ENCODE results near the gene DOCK6. TPM values are rescaled to one million over a fixed set of nuclear protein-coding genes. Genes with fewer than 3 reads are reported as not detected.

Gene DOCK6
- total and polyA plus RNA-seq, 8 donors = 18.0 to 79.0 (median 30.7) TPM

DNA sequence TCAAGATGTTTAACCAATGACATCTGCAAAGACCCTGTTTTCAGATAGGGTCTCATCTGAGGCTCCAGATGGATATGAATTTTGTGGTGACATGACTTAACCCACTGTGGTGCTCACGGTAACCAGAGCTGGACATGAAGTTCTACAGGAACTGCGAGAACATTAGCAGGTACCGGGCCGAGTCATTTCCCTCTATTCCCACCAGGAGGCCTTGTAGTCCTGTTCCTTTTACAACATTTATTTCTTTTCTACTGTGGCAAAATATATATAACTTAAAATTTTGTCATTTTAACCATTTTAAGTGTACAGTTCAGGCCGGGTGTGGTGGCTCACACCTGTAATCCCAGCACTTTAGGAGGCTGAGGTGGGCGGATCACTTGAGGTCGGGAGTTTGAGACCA lies 26.0 kb upstream of the DOCK6 start:
- no peaks in the 10 kb centered on the region for H3K4me1 ChIP-seq
- H3K36me3 ChIP-seq = no peaks in the 10 kb centered on the region
- no peaks in the 10 kb centered on the region for H3K9me3 ChIP-seq
- intact Hi-C loops (cut with DNase I) = no loop called here
- ATAC-seq (peak in 1 of 4 donors; percentile 39), DNase-seq (no peak), FAIRE-seq (no peak)
- WGBS, 2 donors = 75 to 76% methylated on average over 7 of the region's 7 CpGs
- TF ChIP-seq, protein P1, sequence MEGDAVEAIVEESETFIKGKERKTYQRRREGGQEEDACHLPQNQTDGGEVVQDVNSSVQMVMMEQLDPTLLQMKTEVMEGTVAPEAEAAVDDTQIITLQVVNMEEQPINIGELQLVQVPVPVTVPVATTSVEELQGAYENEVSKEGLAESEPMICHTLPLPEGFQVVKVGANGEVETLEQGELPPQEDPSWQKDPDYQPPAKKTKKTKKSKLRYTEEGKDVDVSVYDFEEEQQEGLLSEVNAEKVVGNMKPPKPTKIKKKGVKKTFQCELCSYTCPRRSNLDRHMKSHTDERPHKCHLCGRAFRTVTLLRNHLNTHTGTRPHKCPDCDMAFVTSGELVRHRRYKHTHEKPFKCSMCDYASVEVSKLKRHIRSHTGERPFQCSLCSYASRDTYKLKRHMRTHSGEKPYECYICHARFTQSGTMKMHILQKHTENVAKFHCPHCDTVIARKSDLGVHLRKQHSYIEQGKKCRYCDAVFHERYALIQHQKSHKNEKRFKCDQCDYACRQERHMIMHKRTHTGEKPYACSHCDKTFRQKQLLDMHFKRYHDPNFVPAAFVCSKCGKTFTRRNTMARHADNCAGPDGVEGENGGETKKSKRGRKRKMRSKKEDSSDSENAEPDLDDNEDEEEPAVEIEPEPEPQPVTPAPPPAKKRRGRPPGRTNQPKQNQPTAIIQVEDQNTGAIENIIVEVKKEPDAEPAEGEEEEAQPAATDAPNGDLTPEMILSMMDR (IDR thresholded peaks at IDR 0.05) = peak in 3 of 4 donors; percentile 11 to 26 (median 18)
- no peak overlapping the region for H3K27ac ChIP-seq
- H3K4me3 ChIP-seq = no peak overlapping the region
- no peaks in the 10 kb centered on the region for H3K27me3 ChIP-seq

DNA sequence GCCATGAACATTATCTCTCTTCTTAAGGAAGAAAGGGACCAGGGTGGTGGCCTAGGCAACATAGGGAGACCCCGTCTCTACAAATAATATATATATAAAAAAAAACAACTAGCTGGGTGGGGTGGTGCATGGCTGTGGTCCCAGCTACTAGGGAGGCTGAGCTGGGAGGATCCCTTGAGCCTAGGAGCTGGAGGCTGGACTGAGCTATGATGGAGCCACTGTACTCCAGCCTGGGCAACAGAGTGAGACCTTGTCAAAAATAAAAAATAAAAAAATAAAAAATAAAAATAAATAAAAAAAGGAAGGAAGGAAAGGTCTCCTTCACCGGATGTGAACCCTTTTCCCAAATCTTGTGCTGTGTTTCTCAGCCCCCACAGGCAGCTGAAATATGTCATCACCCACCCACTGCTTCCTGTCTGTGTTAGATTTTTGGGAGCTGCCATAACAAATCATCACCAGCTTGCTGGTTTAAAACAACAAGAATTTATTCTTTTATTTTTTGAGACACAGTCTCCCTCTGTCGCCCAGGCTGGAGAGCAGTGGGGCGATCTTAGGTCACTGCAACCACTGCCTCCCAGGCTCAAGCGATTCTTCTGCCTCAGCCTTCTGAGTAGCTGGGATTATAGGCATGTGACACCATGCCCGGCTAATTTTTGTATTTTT lies 24.1 kb upstream of the DOCK6 start:
- WGBS, 2 donors = 70 to 76% methylated on average over 6 of the region's 6 CpGs
- Histone ChIP-seq H3K4me1 (no peaks in the 10 kb centered on the region), H3K9me3 (no peaks in the 10 kb centered on the region), H3K4me3 (no peak overlapping the region), H3K27me3 (no peaks in the 10 kb centered on the region), H3K27ac (no peak overlapping the region), H3K36me3 (no peaks in the 10 kb centered on the region)
- peak in 1 of 4 donors; percentile 21 for ATAC-seq
- DNase-seq = no peak
- FAIRE-seq = no peak
- intact Hi-C loops (cut with DNase I) = no loop called here
- TF ChIP-seq, protein P1 (IDR thresholded peaks at IDR 0.05) = no peak

DNA sequence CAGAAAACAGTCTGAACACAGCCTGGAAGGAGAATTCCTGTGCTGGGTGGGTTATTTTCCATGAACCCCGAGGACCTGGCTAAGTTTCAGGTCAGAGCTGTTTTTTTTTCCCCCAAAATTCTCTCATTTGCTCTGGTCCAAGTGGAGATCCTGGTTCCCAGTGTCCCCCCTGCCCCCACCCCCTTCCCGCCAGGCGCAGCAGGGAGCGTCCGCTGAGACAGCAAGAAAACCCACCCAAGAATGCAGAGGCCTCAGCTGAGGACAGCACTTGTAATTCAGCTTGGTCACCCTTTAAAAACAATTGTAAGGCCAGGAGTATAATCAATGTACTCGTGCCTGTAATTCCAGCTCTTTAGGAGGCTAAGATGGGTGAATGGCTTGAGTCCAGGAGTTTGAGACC lies 22.2 kb upstream of the DOCK6 start:
- TF ChIP-seq, protein P1 (IDR thresholded peaks at IDR 0.05) = no peak
- H3K9me3 ChIP-seq = no peaks in the 10 kb centered on the region
- H3K27me3 ChIP-seq = no peaks in the 10 kb centered on the region
- no peak overlapping the region for H3K4me3 ChIP-seq
- ATAC-seq = no peak
- H3K36me3 ChIP-seq = no peaks in the 10 kb centered on the region
- intact Hi-C loops (cut with DNase I) = no loop called here
- DNase-seq = no peak
- H3K4me1 ChIP-seq = no peaks in the 10 kb centered on the region
- no peak overlapping the region for H3K27ac ChIP-seq
- FAIRE-seq = no peak
- 73 to 82% methylated on average over 6 of the region's 6 CpGs for WGBS, 2 donors

DNA sequence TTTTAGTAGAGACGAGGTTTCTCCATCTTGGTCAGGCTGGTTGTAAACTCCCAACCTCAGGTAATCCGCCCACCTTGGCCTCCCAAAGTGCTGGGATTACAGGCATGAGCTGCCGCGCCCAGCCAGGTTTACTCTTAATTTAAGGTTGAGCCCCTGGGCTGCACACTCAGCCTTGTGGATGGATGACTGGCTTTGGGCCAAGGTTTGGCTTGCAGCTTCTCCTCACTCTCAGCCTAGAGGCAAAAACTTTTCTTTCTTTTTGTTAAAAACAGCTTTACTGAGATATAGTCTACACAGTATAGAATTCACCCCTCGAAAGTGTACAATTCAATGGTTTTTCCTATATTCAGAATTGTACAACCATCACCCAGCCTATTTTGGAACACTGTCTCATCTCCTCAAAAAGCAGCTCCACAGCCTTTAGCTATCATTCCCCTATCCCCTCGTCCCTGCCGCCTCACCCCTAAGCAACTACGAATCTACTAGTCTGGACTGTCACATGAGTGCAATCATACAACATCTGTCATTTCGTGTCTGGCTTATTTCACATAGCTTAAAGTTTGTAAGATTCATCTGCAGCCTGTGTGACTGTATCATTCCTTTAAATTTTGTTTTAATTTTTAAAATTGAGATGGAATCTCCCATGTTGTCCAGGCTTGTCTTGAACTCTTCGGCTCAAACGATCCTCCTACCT lies 19.2 kb upstream of the DOCK6 start:
- no peaks in the 10 kb centered on the region for H3K36me3 ChIP-seq
- no peak overlapping the region for H3K27ac ChIP-seq
- H3K4me1 ChIP-seq = no peaks in the 10 kb centered on the region
- 59 to 76% methylated on average over 11 of the region's 11 CpGs for WGBS, 2 donors
- TF ChIP-seq, protein P1 (IDR thresholded peaks at IDR 0.05) = no peak
- no peaks in the 10 kb centered on the region for H3K9me3 ChIP-seq
- intact Hi-C loops (cut with DNase I) = no loop called here
- FAIRE-seq = no peak
- no peak overlapping the region for H3K4me3 ChIP-seq
- DNase-seq = no peak
- peak in 1 of 4 donors; percentile 13 for ATAC-seq
- H3K27me3 ChIP-seq = no peaks in the 10 kb centered on the region

Data from pancreas (tissue), 10 donors.